OCI-LY1 (cell line): ENCODE results near the gene ZFX.

Experiments used
- EZH2 ChIP-seq: fragments of 200-600 bp; sonication (generic), shearing (Covaris generic); IDR thresholded peaks from 2 replicates; pipeline ENCODE4 v1.8.0; 2017; ENCODE audit warnings: borderline replicate concordance, mixed run types, mild to moderate bottlenecking, antibody characterized with exemption, low read length, moderate library complexity, mixed read lengths
- TF ChIP-seq, protein P1 (sequence below): fragments of 200-600 bp; sonication (generic), shearing (Covaris generic); IDR thresholded peaks from 2 replicates; pipeline ENCODE4 v1.5.1; 2017; ENCODE audit warnings: mild to moderate bottlenecking, antibody characterized with exemption, low read length, moderate library complexity, mixed read lengths

DNA sequence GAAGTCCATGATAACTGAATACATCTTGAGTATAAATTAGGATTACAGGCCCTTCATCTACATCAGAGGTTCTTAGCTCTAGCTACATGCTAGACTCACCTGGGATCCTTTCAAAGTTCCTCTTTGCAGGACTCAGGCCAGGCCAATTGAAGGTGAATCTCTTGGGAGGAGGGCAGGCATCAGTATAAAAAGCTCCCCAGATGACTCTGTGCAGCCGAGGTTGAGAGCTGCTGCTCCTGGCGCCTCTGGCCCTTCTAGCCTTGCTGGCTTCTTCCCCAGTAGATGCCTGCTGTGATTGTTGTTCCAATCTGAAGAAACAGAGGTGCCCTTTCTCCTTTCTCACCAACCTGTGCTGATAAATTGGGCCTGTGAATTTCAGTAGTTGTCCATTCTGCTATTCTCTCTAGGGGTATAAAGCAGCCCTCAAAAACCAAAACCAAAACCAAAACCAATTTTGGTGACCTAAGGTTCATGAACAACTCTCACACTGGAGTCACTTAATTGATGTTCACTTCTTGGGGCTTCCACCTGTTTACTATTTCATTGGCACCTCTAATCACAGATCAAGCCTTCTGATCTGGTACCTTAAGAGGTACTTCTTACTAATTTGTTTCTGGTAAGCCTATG lies 85.7 kb downstream of the ZFX start:
- TF ChIP-seq, protein P1, sequence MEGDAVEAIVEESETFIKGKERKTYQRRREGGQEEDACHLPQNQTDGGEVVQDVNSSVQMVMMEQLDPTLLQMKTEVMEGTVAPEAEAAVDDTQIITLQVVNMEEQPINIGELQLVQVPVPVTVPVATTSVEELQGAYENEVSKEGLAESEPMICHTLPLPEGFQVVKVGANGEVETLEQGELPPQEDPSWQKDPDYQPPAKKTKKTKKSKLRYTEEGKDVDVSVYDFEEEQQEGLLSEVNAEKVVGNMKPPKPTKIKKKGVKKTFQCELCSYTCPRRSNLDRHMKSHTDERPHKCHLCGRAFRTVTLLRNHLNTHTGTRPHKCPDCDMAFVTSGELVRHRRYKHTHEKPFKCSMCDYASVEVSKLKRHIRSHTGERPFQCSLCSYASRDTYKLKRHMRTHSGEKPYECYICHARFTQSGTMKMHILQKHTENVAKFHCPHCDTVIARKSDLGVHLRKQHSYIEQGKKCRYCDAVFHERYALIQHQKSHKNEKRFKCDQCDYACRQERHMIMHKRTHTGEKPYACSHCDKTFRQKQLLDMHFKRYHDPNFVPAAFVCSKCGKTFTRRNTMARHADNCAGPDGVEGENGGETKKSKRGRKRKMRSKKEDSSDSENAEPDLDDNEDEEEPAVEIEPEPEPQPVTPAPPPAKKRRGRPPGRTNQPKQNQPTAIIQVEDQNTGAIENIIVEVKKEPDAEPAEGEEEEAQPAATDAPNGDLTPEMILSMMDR = no peak
- no peak for TF ChIP-seq EZH2
